ENCODE results near the gene NR2C2.

The NR2C2 gene

GRCh38 chr3:15015456-15015855 lies 68.1 kb downstream of the NR2C2 start:
- Histone ChIP-seq H2BK5ac (ENCODE audit: low read length) (no peak overlapping the region), H2BK15ac (replicated peaks; ENCODE audit: low read depth) (no peak overlapping the region), H3K4ac (ENCODE audit: low read depth, low read length) (no peak overlapping the region), H3K79me1 (ENCODE audit: low read length) (no peaks in the 10 kb centered on the region), H4K8ac (ENCODE audit: low read depth, low read length) (no peak overlapping the region), H3K36me3 (ENCODE audit: control insufficient read depth, insufficient read depth, low read length) (peaks cover 12% of the 10 kb centered on the region), H3K18ac (ENCODE audit: low read length) (no peak overlapping the region), H4K5ac (ENCODE audit: low read length) (no peak overlapping the region), H3K9ac (ENCODE audit: low read length) (no peak overlapping the region), H3K27ac (ENCODE audit: low read depth, low read length) (no peak overlapping the region), H2BK120ac (ENCODE audit: low read depth, low read length) (no peak overlapping the region), H3K79me2 (ENCODE audit: control insufficient read depth, insufficient read depth, low read length) (no peaks in the 10 kb centered on the region), H3K27me3 (ENCODE audit: insufficient read depth, low read length, poor library complexity) (no peaks in the 10 kb centered on the region), H2AK5ac (ENCODE audit: low read length) (no peak overlapping the region), H3K23ac (ENCODE audit: low read length) (no peak overlapping the region), H3K4me3 (ENCODE audit: low read length) (no peak overlapping the region), H3K4me1 (ENCODE audit: control insufficient read depth, low read depth, low read length) (no peaks in the 10 kb centered on the region), H3K4me2 (ENCODE audit: low read length) (no peak overlapping the region), H3K56ac (ENCODE audit: low read length) (no peak overlapping the region)
- WGBS (ENCODE audit: extremely low coverage, insufficient coverage, low lambda C conversion rate): no CpG with 5 or more reads among the region's 4 CpGs
- no peak for DNase-seq

GRCh38 chr3:15017191-15017590 lies 69.8 kb downstream of the NR2C2 start:
- no peaks in the 10 kb centered on the region for H3K4me1 ChIP-seq (ENCODE audit: control insufficient read depth, low read depth, low read length)
- no peak overlapping the region for H3K9ac ChIP-seq (ENCODE audit: low read length)
- peaks cover 15% of the 10 kb centered on the region for H3K36me3 ChIP-seq (ENCODE audit: control insufficient read depth, insufficient read depth, low read length)
- no peaks in the 10 kb centered on the region for H3K79me1 ChIP-seq (ENCODE audit: low read length)
- no peak overlapping the region for H4K5ac ChIP-seq (ENCODE audit: low read length)
- no peak overlapping the region for H3K4me3 ChIP-seq (ENCODE audit: low read length)
- no peak for DNase-seq
- H3K18ac ChIP-seq (ENCODE audit: low read length): no peak overlapping the region
- WGBS (ENCODE audit: extremely low coverage, insufficient coverage, low lambda C conversion rate): no CpG with 5 or more reads among the region's 2 CpGs
- H3K79me2 ChIP-seq (ENCODE audit: control insufficient read depth, insufficient read depth, low read length): no peaks in the 10 kb centered on the region
- H2BK15ac ChIP-seq (replicated peaks; ENCODE audit: low read depth): no peak overlapping the region
- H3K4ac ChIP-seq (ENCODE audit: low read depth, low read length): no peak overlapping the region
- H3K56ac ChIP-seq (ENCODE audit: low read length): no peak overlapping the region
- H3K27me3 ChIP-seq (ENCODE audit: insufficient read depth, low read length, poor library complexity): no peaks in the 10 kb centered on the region
- H3K27ac ChIP-seq (ENCODE audit: low read depth, low read length): no peak overlapping the region
- H3K4me2 ChIP-seq (ENCODE audit: low read length): no peak overlapping the region
- H2AK5ac ChIP-seq (ENCODE audit: low read length): no peak overlapping the region
- H2BK5ac ChIP-seq (ENCODE audit: low read length): no peak overlapping the region
- H3K23ac ChIP-seq (ENCODE audit: low read length): no peak overlapping the region
- no peak overlapping the region for H4K8ac ChIP-seq (ENCODE audit: low read depth, low read length)
- H2BK120ac ChIP-seq (ENCODE audit: low read depth, low read length): no peak overlapping the region

GRCh38 chr3:15023249-15023648 lies 75.9 kb downstream of the NR2C2 start:
- H2AK5ac ChIP-seq (ENCODE audit: low read length): no peak overlapping the region
- H3K4ac ChIP-seq (ENCODE audit: low read depth, low read length): no peak overlapping the region
- H2BK120ac ChIP-seq (ENCODE audit: low read depth, low read length): no peak overlapping the region
- no peak overlapping the region for H4K8ac ChIP-seq (ENCODE audit: low read depth, low read length)
- no peak overlapping the region for H2BK15ac ChIP-seq (replicated peaks; ENCODE audit: low read depth)
- H3K23ac ChIP-seq (ENCODE audit: low read length): no peak overlapping the region
- peaks cover 18% of the 10 kb centered on the region for H3K36me3 ChIP-seq (ENCODE audit: control insufficient read depth, insufficient read depth, low read length)
- H2BK5ac ChIP-seq (ENCODE audit: low read length): no peak overlapping the region
- H3K79me2 ChIP-seq (ENCODE audit: control insufficient read depth, insufficient read depth, low read length): no peaks in the 10 kb centered on the region
- H3K56ac ChIP-seq (ENCODE audit: low read length): no peak overlapping the region
- H3K18ac ChIP-seq (ENCODE audit: low read length): no peak overlapping the region
- no peak overlapping the region for H3K4me2 ChIP-seq (ENCODE audit: low read length)
- H3K4me3 ChIP-seq (ENCODE audit: low read length): no peak overlapping the region
- H3K27ac ChIP-seq (ENCODE audit: low read depth, low read length): no peak overlapping the region
- H3K4me1 ChIP-seq (ENCODE audit: control insufficient read depth, low read depth, low read length): no peaks in the 10 kb centered on the region
- no peak overlapping the region for H4K5ac ChIP-seq (ENCODE audit: low read length)
- no peaks in the 10 kb centered on the region for H3K79me1 ChIP-seq (ENCODE audit: low read length)
- DNase-seq: no peak
- H3K27me3 ChIP-seq (ENCODE audit: insufficient read depth, low read length, poor library complexity): no peaks in the 10 kb centered on the region
- no peak overlapping the region for H3K9ac ChIP-seq (ENCODE audit: low read length)
- WGBS (ENCODE audit: extremely low coverage, insufficient coverage, low lambda C conversion rate): no CpG with 5 or more reads among the region's 5 CpGs

- peaks cover 18% of the 10 kb centered on the region for H3K36me3 ChIP-seq (ENCODE audit: control insufficient read depth, insufficient read depth, low read length)
- H3K23ac ChIP-seq (ENCODE audit: low read length): no peak overlapping the region
- H4K5ac ChIP-seq (ENCODE audit: low read length): no peak overlapping the region
- H3K79me2 ChIP-seq (ENCODE audit: control insufficient read depth, insufficient read depth, low read length): no peaks in the 10 kb centered on the region
- no peaks in the 10 kb centered on the region for H3K27me3 ChIP-seq (ENCODE audit: insufficient read depth, low read length, poor library complexity)
- no peak overlapping the region for H2BK5ac ChIP-seq (ENCODE audit: low read length)
- no peaks in the 10 kb centered on the region for H3K79me1 ChIP-seq (ENCODE audit: low read length)
- H3K9ac ChIP-seq (ENCODE audit: low read length): no peak overlapping the region
- no peak overlapping the region for H2BK15ac ChIP-seq (replicated peaks; ENCODE audit: low read depth)
- no peak overlapping the region for H3K4me2 ChIP-seq (ENCODE audit: low read length)
- H3K27ac ChIP-seq (ENCODE audit: low read depth, low read length): no peak overlapping the region
- no peaks in the 10 kb centered on the region for H3K4me1 ChIP-seq (ENCODE audit: control insufficient read depth, low read depth, low read length)
- H2BK120ac ChIP-seq (ENCODE audit: low read depth, low read length): no peak overlapping the region
- DNase-seq: no peak
- no peak overlapping the region for H3K4me3 ChIP-seq (ENCODE audit: low read length)
- no peak overlapping the region for H3K18ac ChIP-seq (ENCODE audit: low read length)
- WGBS (ENCODE audit: extremely low coverage, insufficient coverage, low lambda C conversion rate): no CpG with 5 or more reads among the region's 2 CpGs
- H4K8ac ChIP-seq (ENCODE audit: low read depth, low read length): no peak overlapping the region
- no peak overlapping the region for H3K56ac ChIP-seq (ENCODE audit: low read length)
- no peak overlapping the region for H3K4ac ChIP-seq (ENCODE audit: low read depth, low read length)
- no peak overlapping the region for H2AK5ac ChIP-seq (ENCODE audit: low read length)
These were observed 76.3 kb downstream of the NR2C2 start for GRCh38 chr3:15023719-15024118.

GRCh38 chr3:15029625-15030024 lies 82.2 kb downstream of the NR2C2 start:
- H3K36me3 ChIP-seq (ENCODE audit: control insufficient read depth, insufficient read depth, low read length): peaks cover 21% of the 10 kb centered on the region
- no peak overlapping the region for H2BK5ac ChIP-seq (ENCODE audit: low read length)
- H3K4me3 ChIP-seq (ENCODE audit: low read length): no peak overlapping the region
- no peak overlapping the region for H3K23ac ChIP-seq (ENCODE audit: low read length)
- no peak overlapping the region for H2BK120ac ChIP-seq (ENCODE audit: low read depth, low read length)
- no peak overlapping the region for H3K56ac ChIP-seq (ENCODE audit: low read length)
- no peak overlapping the region for H2BK15ac ChIP-seq (replicated peaks; ENCODE audit: low read depth)
- H4K8ac ChIP-seq (ENCODE audit: low read depth, low read length): no peak overlapping the region
- no peaks in the 10 kb centered on the region for H3K79me1 ChIP-seq (ENCODE audit: low read length)
- H3K9ac ChIP-seq (ENCODE audit: low read length): no peak overlapping the region
- H3K4me1 ChIP-seq (ENCODE audit: control insufficient read depth, low read depth, low read length): no peaks in the 10 kb centered on the region
- no peak overlapping the region for H3K4me2 ChIP-seq (ENCODE audit: low read length)
- no peaks in the 10 kb centered on the region for H3K27me3 ChIP-seq (ENCODE audit: insufficient read depth, low read length, poor library complexity)
- no peak overlapping the region for H4K5ac ChIP-seq (ENCODE audit: low read length)
- no peak overlapping the region for H3K4ac ChIP-seq (ENCODE audit: low read depth, low read length)
- H3K18ac ChIP-seq (ENCODE audit: low read length): no peak overlapping the region
- no peak for DNase-seq
- no peak overlapping the region for H3K27ac ChIP-seq (ENCODE audit: low read depth, low read length)
- H2AK5ac ChIP-seq (ENCODE audit: low read length): no peak overlapping the region
- H3K79me2 ChIP-seq (ENCODE audit: control insufficient read depth, insufficient read depth, low read length): no peaks in the 10 kb centered on the region

- Histone ChIP-seq H2BK120ac (ENCODE audit: low read depth, low read length) (no peak overlapping the region), H3K56ac (ENCODE audit: low read length) (no peak overlapping the region), H3K4me3 (ENCODE audit: low read length) (no peak overlapping the region), H3K79me1 (ENCODE audit: low read length) (no peaks in the 10 kb centered on the region), H3K27ac (ENCODE audit: low read depth, low read length) (no peak overlapping the region), H3K36me3 (ENCODE audit: control insufficient read depth, insufficient read depth, low read length) (peaks cover 22% of the 10 kb centered on the region), H3K4me1 (ENCODE audit: control insufficient read depth, low read depth, low read length) (no peaks in the 10 kb centered on the region), H3K18ac (ENCODE audit: low read length) (no peak overlapping the region), H3K4me2 (ENCODE audit: low read length) (no peak overlapping the region), H3K4ac (ENCODE audit: low read depth, low read length) (no peak overlapping the region), H2BK5ac (ENCODE audit: low read length) (no peak overlapping the region), H4K5ac (ENCODE audit: low read length) (no peak overlapping the region), H3K27me3 (ENCODE audit: insufficient read depth, low read length, poor library complexity) (no peaks in the 10 kb centered on the region), H2AK5ac (ENCODE audit: low read length) (no peak overlapping the region), H3K79me2 (ENCODE audit: control insufficient read depth, insufficient read depth, low read length) (no peaks in the 10 kb centered on the region), H3K9ac (ENCODE audit: low read length) (no peak overlapping the region), H4K8ac (ENCODE audit: low read depth, low read length) (no peak overlapping the region), H2BK15ac (replicated peaks; ENCODE audit: low read depth) (no peak overlapping the region), H3K23ac (ENCODE audit: low read length) (no peak overlapping the region)
- DNase-seq: no peak
- no CpG with 5 or more reads among the region's 2 CpGs for WGBS (ENCODE audit: extremely low coverage, insufficient coverage, low lambda C conversion rate)
These were observed 85.3 kb downstream of the NR2C2 start for GRCh38 chr3:15032650-15033049.

Data from mesendoderm (in vitro differentiated cells).